ENCODE data around the gene TTBK2. TPM values are rescaled to one million over a fixed set of nuclear protein-coding genes. Genes with fewer than 3 reads are reported as not detected.
"Not testable (repeated sequence)": the region's sequence is repeated elsewhere in the genome, so short reads cannot be mapped to it uniquely, and the experiment has no call there.

The TTBK2 gene
- total RNA-seq, result 11.4 TPM

GRCh38 chr15:42920519-42921341 is at the start of gene TTBK2:
TTBK2 (minus strand) TSS chr15:42920778; CDS start chr15:42878617, 42,161 bp downstream.
- peak; percentile 98 for DNase-seq

GRCh38 chr15:42964476-42964875 is 43.9 kb upstream of the TTBK2 start:
- no peak for DNase-seq

DNA sequence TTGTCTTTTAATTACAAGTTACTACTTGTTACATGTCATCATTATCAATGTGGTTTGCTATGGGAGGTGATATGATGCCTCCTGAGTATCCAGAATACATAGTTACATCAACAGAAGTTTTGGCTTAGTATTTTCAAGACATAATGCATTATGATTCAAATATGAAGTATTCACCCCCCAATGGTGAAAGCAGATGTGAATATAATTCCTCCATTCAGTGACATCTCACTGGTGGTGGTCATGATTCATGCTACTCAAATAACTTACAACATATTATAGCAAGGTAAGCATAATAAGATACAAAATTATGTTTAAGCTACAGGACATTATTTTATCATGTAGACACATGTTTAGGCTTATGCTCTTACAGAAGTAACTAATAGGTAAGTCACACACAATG is 34.9 kb upstream of the TTBK2 start:
- no peak for DNase-seq

- no peak for DNase-seq
These were observed 33.7 kb upstream of the TTBK2 start for GRCh38 chr15:42954291-42954690.

DNA sequence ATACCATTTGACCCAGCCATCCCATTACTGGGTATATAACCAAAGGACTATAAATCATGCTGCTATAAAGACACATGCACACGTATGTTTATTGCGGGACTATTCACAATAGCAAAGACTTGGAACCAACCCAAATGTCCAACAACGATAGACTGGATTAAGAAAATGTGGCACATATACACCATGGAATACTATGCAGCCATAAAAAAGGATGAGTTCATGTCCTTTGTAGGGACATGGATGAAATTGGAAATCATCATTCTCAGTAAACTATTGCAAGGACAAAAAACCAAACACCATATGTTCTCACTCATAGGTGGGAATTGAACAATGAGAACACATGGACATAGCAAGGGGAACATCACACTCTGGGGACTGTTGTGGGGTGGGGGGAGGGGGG is 28.3 kb upstream of the TTBK2 start:
- not testable (repeated sequence) for DNase-seq

GRCh38 chr15:42940527-42940926 is 19.9 kb upstream of the TTBK2 start:
- DNase-seq, result no peak

DNA sequence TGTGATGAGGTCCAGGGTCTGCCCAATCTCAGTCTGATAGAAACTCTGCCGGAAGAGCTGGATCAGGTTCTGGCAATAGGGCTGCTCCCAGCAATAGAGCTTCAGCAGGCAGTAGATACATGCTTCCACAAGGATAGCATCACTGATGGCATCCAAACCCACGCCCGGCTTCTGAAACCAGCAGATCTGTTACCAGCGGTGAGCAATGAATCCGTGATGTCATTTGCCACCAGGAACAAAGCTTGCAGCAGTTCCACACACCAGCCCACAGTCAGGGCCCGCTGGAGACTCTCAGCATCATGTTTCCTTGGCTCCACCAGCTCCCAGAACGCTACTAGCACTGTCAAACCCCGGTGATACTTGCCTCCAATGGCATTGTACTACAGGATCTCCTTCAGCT is 19.3 kb upstream of the TTBK2 start:
- DNase-seq, result no peak

GRCh38 chr15:42937143-42937542 is 16.6 kb upstream of the TTBK2 start:
- no peak for DNase-seq

DNA sequence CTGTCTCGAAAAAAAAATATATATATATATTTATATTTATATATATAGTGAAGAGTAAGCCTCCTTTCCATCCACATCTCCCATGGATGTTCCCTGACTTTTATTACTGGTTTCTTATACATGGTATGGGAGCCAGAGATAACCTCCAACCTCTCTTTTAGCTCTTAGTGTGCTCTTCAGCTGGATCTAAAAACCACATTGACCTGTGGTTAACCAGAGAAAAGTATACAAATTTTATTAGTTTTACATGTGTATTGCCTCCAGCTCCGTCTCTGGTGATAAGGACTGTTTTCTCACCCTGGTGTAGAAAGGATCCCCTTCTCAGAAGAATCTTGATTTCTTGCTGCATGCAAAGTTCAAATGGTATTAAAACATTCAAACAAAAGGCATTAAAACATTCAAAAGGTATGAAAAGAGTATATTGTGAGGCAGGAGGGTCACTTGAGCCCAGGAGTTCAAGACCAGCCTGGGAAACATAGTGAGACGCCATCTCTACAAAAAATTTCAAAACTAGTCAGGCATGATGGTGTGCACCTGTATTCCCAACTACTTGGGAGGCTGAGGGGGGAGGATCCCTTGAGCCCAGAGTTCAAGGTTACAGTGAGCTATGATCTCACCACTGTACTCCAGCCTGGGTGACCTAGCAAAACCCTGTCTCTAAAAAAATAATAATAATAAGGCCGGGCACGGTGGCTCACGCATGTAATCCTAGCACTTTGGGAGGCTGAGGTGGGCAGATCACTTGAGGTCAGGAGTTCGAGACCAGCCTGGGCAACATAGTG is 13.5 kb upstream of the TTBK2 start:
- no peak for DNase-seq

DNA sequence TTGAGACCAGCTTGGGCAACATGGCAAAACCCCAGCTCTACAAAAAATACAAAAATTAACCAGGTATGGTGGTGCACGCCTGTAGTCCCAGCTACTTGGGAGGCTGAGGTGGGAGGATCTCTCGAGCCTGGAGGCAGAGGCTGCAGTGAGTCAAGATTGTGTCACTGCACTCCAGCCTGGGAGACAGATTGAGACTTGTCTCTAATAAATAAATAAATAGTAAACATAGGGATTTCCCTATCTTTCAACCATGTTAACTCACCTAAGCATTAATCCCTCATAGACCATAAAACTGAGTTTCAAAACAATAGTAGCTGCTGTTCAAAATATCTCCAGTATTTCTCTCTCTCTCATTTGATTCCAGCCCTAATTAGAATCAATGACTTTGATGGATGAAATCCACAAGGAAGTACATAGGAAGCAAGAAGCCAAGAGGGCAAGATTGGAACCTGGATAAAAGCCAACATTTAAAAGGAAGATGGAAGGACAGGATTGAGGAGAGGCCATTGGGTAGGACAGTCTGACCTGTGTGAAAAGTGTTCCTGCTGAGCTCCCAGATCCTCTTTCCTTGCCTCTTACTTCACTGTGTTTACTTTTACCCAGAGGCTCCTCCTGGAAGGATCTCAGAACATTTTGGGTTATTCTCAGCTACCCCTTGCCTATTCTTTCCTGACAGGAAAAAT is 12.4 kb upstream of the TTBK2 start:
- no peak for DNase-seq

DNA sequence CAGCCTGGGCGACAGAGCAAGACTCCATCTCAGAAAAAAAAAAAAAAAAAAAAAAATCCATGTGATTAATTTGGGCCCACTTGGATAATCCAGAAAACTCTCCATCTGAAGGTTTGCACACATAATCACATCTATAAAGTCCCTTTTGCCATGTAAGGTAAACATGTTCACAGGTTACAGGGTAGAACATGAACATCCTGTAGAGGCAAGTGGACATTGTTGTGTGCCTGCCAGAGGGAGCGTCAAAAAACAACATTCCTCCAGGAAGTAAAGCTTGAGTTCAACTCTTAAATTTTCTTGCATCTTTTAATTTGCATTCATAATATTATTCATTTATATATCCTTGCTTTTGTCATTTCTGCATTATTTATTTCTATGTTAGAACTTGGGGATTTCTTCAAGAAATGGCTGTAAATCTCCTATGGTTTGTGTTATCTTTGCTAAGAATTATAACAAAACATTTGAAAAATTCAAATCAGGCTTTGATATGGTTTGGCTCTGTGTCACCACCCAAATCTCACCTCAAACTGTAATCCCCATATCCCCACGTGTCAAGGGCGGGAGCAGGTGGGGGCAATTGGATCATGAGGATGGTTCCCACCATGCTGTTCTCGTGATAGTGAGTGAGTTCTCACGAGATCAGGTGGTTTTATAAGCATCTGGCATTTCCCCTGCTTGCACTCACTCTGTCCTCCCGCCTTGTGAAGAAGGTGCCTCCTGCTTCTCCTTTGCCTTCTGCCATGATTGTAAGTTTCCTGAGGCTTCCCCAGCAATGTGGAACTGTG is 11.3 kb upstream of the TTBK2 start:
- no peak for DNase-seq

- DNase-seq, result no peak
These were observed 8.8 kb upstream of the TTBK2 start for GRCh38 chr15:42929306-42929848.

DNA sequence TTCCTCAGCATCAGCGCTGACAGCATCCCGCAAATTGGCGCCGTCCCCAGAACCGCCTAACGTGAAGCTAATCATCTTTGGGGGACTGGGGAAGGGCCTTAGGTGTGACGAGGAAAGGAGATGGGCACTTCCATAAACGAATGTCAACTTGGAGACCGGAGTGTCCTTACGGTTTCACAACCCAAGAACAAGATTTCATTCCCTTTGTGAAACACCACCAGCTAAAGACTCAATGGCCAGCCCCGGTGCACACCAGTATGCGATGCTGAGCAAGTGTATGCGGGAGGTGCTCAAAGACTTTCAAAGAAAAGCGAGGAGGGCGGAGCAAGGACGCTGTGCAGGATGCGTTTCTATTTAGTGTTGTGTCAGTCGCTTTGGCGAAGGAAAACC is 759 bp upstream of the TTBK2 start:
- DNase-seq, result no peak

DNA sequence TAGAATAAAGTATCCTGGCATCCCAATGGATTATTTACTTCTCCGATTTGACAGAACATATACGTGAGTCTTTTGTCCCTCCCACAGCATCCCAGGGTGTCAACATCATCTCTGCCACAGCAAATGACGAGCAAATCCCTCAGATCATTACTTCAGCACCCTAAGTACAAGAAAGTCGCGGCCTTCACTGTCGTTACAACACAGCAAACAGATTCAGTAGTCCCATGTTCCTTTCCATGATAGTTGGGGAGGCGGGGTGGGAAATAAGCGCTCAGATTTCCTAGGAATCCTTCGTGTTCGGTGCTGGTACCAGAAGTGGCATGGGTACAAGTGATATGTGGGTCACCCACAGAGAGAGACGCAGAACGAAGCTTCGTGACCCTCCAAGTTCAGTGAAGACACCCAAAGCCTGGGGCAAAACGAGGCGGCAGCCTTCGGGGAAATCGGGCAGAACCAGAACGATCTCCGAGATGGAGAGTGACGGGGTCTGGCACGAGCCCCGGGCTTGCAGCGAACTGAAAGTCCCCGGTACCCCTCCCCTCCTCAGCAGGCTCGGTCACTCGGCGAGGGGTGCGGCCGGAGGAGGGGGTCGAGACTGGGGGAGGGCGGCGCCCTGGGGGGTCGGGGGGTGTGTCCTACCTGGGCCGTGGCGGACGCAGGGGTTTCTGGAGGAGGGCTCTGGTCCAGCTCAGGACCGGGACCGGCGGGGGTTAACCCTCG is 619 bp downstream of the TTBK2 start:
- peak; percentile 29 for DNase-seq

DNA sequence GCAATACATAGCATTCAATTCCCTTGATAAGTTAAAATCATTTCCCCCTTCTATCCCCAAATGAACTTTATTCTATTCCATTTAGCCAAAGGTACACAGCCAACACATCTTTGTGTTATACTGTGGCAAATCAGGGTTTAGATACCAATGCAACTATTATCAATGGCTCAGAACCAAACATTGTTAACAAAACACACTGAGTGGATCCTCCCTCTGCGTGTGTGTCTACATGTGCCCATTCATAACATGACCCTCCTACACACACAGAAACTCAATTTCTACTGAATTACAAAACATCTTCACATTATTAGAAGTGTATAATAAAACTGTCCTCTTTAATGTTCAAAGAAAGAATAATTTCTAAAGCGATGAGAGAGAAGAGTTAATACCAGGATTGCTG is 1.3 kb downstream of the TTBK2 start:
- DNase-seq, result no peak

DNA sequence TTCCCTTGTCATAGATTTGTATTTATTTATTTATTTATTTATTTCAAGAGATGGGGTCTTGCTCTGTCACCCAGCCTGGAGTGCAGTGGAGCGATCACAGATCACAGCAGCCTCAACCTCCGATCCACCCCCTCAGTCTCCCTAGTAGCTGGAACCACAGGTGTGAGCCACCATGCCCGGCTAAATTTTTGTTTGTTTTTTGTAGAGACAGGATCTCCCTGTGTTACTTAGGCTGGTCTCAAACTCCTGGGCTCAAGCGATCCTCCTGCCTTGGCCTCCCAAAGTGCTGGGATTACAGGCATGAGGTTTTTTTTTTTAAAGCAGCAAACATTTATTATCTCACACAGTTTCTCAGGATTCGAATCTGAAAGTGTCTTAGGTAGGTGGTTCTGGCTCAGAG is 2.5 kb downstream of the TTBK2 start:
- no peak for DNase-seq

DNA sequence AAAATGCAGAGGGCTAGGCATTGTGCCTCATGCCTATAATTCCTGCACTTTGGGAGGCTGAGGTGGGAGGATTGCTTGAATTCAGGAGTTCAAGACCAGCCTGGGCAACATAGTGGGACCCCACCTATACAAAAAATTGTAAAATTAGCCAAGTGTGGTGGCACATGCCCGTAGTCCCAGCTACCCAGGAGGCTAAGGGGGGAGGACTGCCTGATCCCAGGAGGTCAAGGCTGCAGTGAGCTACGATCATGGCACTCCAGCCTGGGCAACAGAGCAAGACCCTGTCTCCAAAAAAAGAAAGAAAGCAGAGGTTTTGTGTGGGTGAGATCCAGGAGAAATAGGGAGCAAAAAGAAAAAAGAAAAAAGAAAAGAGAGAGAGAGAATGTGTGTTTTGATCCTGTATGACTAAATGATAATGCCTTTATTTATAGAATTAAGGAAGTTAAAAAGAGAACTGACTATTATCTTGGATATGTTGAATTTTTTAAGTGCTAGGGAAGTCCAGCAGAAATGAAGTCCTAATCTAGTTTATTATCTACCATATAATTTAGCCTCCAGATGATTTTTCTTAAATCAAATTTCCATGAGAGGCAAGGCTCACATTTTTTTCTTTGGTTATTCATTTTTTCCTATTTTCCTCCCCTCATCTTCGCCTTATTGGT is 4.8 kb downstream of the TTBK2 start:
- DNase-seq, result no peak

DNA sequence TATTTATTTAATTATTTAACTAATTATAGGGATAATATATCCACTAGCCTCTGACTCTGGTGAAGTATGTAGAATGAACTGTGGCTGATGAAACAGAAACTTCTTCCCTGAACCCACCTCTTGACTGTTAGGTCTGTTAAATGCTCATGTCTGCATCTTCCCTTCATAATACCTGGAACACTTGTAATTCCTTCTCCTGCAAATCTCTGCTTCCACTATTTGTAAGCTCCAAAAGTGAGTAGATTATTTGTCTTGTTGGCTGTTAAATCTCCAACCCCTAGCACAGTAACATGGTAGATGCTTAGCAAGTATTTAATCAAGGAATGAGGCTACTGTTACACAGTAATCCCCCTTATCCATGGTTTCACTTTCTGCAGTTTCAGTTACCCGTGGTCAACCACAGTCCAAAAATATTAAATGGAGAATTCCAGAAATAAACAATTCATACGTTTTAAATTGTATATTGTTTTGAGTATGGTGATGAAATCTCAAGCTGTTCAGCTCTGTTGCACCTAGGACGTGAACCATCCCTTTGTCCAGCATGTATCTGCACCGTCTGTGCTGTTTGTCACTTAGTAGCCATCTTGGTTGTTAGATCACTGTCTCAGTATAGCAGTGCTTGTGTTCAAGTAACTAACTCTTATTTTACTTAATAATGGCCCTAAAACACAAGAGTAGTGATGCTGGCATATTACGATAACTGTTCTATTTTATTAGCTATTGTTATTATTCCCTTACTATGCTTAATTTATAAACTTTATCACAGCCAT is 5.7 kb downstream of the TTBK2 start:
- DNase-seq, result no peak

DNA sequence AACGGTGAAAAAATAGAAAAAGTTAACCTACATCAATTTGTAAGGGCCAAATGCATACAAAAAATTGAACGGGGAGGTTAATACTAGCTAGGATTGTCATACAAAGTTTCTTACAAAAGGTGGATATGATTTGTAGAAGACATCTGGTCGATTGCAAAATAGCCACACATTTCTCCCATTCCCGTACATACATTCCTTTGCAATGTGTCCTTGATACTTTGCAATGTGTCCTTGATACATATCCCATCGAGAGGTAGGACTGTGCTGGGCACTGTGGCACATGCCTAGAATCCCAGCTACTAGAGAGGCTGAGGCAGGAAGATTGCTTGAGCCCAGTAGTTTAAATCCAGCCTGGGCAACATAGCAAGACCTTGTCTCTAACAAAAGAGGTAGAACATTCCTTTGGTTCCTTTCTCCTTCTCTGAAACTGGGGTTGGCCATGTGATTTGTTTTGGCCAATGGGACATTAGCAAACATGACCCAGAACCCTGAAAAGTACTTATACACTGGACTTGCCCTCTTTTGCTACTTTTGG is 9.5 kb downstream of the TTBK2 start:
- DNase-seq, result no peak

GRCh38 chr15:42908538-42908937 is 12.0 kb downstream of the TTBK2 start:
- no peak for DNase-seq
